WTC11 (cell line): ENCODE measurements around the gene NYAP1. TPM values are rescaled to one million over a fixed set of nuclear protein-coding genes. Genes with fewer than 3 reads are reported as not detected.

Experiments
- ATAC-seq: fragments of 200-7000 bp; cut with Tn5 transposase; 2 replicates; pipeline ENCODE4 v1.10.0; 2021; ENCODE audit warnings: mild to moderate bottlenecking, moderate library complexity
- CTCF ChIA-PET: fragments of 300-600 bp; sonication (Branson Sonifier 250); formaldehyde crosslinking; loops from one replicate; lab custom pipeline; 2021; ENCODE audit warnings: antibody characterized with exemption; lab: Charles Lee
- POLR2A ChIA-PET: fragments of 350-600 bp; sonication (Branson Sonifier 250); formaldehyde crosslinking; loops from one replicate; lab custom pipeline; 2021; ENCODE audit warnings: antibody characterized with exemption; lab: Charles Lee
- DNase-seq: peaks from one replicate; pipeline ENCODE4 v3.0.0; 2021; ENCODE audit warnings: low spot score
- H3K27ac Mint-ChIP-seq: 2 replicates; pipeline ENCODE4 v1.8.0; 2021; ENCODE audit warnings: mixed read lengths
- H3K27me3 Mint-ChIP-seq: 2 replicates; pipeline ENCODE4 v1.8.0; 2021; ENCODE audit warnings: low read depth, mild to moderate bottlenecking, moderate library complexity, mixed read lengths
- H3K36me3 Mint-ChIP-seq: 2 replicates; pipeline ENCODE4 v1.8.0; 2021; ENCODE audit warnings: mixed read lengths
- H3K4me1 Mint-ChIP-seq: 2 replicates; pipeline ENCODE4 v1.8.0; 2022; ENCODE audit warnings: mixed read lengths
- H3K4me3 Mint-ChIP-seq: 2 replicates; pipeline ENCODE4 v1.8.0; 2021; ENCODE audit warnings: mild to moderate bottlenecking, moderate library complexity, mixed read lengths
- H3K9me3 Mint-ChIP-seq: 2 replicates; pipeline ENCODE4 v1.8.0; 2021; ENCODE audit warnings: mixed read lengths
- CTCF ChIP-seq: fragments of 200-600 bp; IDR thresholded peaks from 2 replicates; pipeline ENCODE4 v1.8.0; 2022; ENCODE audit warnings: antibody characterized with exemption
- EMX1 ChIP-seq: fragments of 250-450 bp; sonication (Bioruptor Pico); IDR thresholded peaks from 2 replicates; pipeline ENCODE4 v1.8.0; 2021; ENCODE audit warnings: mild to moderate bottlenecking
- GRHL2 ChIP-seq: fragments of 250-450 bp; sonication (Bioruptor Pico); IDR thresholded peaks from 2 replicates; pipeline ENCODE4 v1.8.0; 2022; ENCODE audit warnings: mild to moderate bottlenecking, moderate library complexity; ENCODE audit not compliant: insufficient replicate concordance, severe bottlenecking
- JAZF1 ChIP-seq: fragments of 250-450 bp; sonication (Bioruptor Pico); IDR thresholded peaks from 2 replicates; pipeline ENCODE4 v1.9.0; 2021; ENCODE audit warnings: moderate library complexity, mild to moderate bottlenecking, inconsistent platforms
- JUN ChIP-seq: sonication (generic); formaldehyde crosslinking; IDR thresholded peaks from 2 replicates; pipeline ENCODE4 v1.8.0; 2023; ENCODE audit warnings: mild to moderate bottlenecking, missing genetic modification reagents
- MYBL2 ChIP-seq: sonication (generic); formaldehyde crosslinking; IDR thresholded peaks from 2 replicates; pipeline ENCODE4 v1.8.1; 2023; ENCODE audit warnings: mild to moderate bottlenecking, moderate library complexity, missing genetic modification reagents
- NFATC4 ChIP-seq: fragments of 250-450 bp; sonication (Bioruptor Pico); IDR thresholded peaks from 2 replicates; pipeline ENCODE4 v1.9.0; 2021; ENCODE audit warnings: mild to moderate bottlenecking
- NFE2L1 ChIP-seq: sonication (generic); formaldehyde crosslinking; IDR thresholded peaks from 2 replicates; pipeline ENCODE4 v1.8.1; 2023; ENCODE audit warnings: missing genetic modification reagents
- NFYB ChIP-seq: sonication (generic); formaldehyde crosslinking; conservative IDR thresholded peaks from 2 replicates; pipeline ENCODE4 v1.8.0; 2022; ENCODE audit warnings: low read depth, missing genetic modification reagents
- NR3C1 ChIP-seq: sonication (generic); formaldehyde crosslinking; conservative IDR thresholded peaks from 2 replicates; pipeline ENCODE4 v1.8.1; 2023; ENCODE audit warnings: low read depth, mild to moderate bottlenecking, missing genetic modification reagents
- PRRX2 ChIP-seq: fragments of 250-450 bp; sonication (Bioruptor Pico); IDR thresholded peaks from 2 replicates; pipeline ENCODE4 v1.8.0; 2021; ENCODE audit warnings: mild to moderate bottlenecking
- RELA ChIP-seq: sonication (generic); formaldehyde crosslinking; IDR thresholded peaks from 2 replicates; pipeline ENCODE4 v1.8.1; 2022; ENCODE audit warnings: missing genetic modification reagents, mild to moderate bottlenecking, borderline replicate concordance
- SMAD3 ChIP-seq: sonication (generic); formaldehyde crosslinking; IDR thresholded peaks from 2 replicates; pipeline ENCODE4 v1.8.0; 2022; ENCODE audit warnings: missing genetic modification reagents, mild to moderate bottlenecking, borderline replicate concordance
- TEAD1 ChIP-seq: sonication (generic); formaldehyde crosslinking; IDR thresholded peaks from 2 replicates; pipeline ENCODE4 v1.8.0; 2022; ENCODE audit warnings: mild to moderate bottlenecking, missing genetic modification reagents
- TP53 ChIP-seq: sonication (generic); formaldehyde crosslinking; IDR thresholded peaks from 2 replicates; pipeline ENCODE4 v1.8.1; 2023; ENCODE audit warnings: mild to moderate bottlenecking, missing genetic modification reagents
- ZMAT4 ChIP-seq: fragments of 250-450 bp; sonication (Bioruptor Pico); IDR thresholded peaks from 2 replicates; pipeline ENCODE4 v1.9.0; 2021; ENCODE audit warnings: mild to moderate bottlenecking
- ZNF121 ChIP-seq: sonication (generic); formaldehyde crosslinking; IDR thresholded peaks from 2 replicates; pipeline ENCODE4 v1.8.0; 2023; ENCODE audit warnings: missing genetic modification reagents
- ZNF281 ChIP-seq: sonication (generic); formaldehyde crosslinking; IDR thresholded peaks from 2 replicates; pipeline ENCODE4 v1.8.0; 2023; ENCODE audit warnings: mild to moderate bottlenecking, missing genetic modification reagents
- ZNF317 ChIP-seq: sonication (generic); formaldehyde crosslinking; IDR thresholded peaks from 2 replicates; pipeline ENCODE4 v1.8.1; 2023; ENCODE audit warnings: low read depth, mild to moderate bottlenecking, moderate library complexity, missing genetic modification reagents, borderline replicate concordance
- ZNF423 ChIP-seq: fragments of 250-450 bp; sonication (Bioruptor Pico); IDR thresholded peaks from 2 replicates; pipeline ENCODE4 v2.1.2; 2022; ENCODE audit warnings: mild to moderate bottlenecking, moderate library complexity
- ZNF671 ChIP-seq: fragments of 250-450 bp; sonication (Bioruptor Pico); IDR thresholded peaks from 2 replicates; pipeline ENCODE4 v1.8.0; 2021; ENCODE audit warnings: mild to moderate bottlenecking
- total RNA-seq: library from RNA; stranded (reverse); gene quantifications from 3 replicates; pipeline ENCODE4 v1.2.3, GENCODE V29; 2021
- TF ChIP-seq, protein P1 (sequence below): sonication (generic); formaldehyde crosslinking; IDR thresholded peaks from 2 replicates; pipeline ENCODE4 v1.8.0; 2023; ENCODE audit warnings: missing genetic modification reagents

The NYAP1 gene
- total RNA-seq, 1 experiment from 2014 or later = 6.7 TPM

DNA sequence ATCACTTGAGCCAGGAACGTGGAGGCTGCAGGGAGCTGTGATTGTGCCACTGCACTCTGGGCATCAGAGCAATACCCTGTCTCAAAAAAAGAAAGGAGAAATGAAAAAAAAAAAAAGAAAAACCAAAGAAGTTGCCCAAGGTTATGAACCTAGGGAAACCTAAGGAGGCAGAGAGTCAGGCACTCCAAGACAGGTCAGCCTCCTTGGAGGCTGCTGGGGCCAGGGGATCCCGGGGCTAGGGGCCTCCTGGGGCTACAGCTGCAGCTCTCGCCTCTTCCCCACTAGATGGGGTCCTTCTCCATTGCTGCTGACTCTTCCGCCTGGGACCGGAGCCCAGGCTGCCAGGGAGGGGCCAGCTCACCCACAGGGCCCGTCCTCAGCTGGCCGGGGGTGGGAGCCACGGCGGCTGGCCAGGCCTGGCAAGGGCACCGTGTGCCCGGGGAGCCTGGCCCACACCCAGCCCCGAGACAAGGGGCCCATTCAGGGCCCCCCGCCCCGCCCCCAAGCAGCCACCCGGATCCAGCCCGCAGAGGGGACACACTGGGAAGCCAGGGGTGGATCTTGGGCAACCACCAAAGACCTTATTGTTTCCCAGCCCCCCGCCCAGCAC, 17.9 kb upstream of the NYAP1 start:
- no peaks in the 10 kb centered on the region for H3K36me3 Mint-ChIP-seq
- POLR2A ChIA-PET = interaction anchor here (0.6 to 1.6 kb wide), 4 partner anchors 31 to 308 kb away, joined by 3 to 5 read pairs (median 4); partner anchors contain the start of gene ZCWPW1
- DNase-seq (peak; percentile 65), ATAC-seq (peak; percentile 81)
- H3K4me1 Mint-ChIP-seq = 0 out of 2 replicates have a peak, but pooled peaks cover 6% of the 10 kb centered on the region
- CTCF ChIA-PET = interaction anchor here (0.5 to 7.9 kb wide), 42 partner anchors 8 to 322 kb away, joined by 3 to 56 read pairs (median 4); partner anchors contain the start of genes AGFG2, FBXO24, LRCH4 and MOSPD3
- H3K27ac Mint-ChIP-seq = no peak overlapping the region
- no peak overlapping the region for H3K4me3 Mint-ChIP-seq
- no peaks in the 10 kb centered on the region; the same call in 1 of the 2 replicates for H3K27me3 Mint-ChIP-seq
- TF ChIP-seq ZMAT4 (no peak), MYBL2 (CRISPR knock-in tag) (no peak), ZNF423 (0 out of 2 replicates have a peak, but pooled peaks have one; percentile 24), ZNF671 (CRISPR knock-in tag) (no peak)
- H3K9me3 Mint-ChIP-seq = no peaks in the 10 kb centered on the region

DNA sequence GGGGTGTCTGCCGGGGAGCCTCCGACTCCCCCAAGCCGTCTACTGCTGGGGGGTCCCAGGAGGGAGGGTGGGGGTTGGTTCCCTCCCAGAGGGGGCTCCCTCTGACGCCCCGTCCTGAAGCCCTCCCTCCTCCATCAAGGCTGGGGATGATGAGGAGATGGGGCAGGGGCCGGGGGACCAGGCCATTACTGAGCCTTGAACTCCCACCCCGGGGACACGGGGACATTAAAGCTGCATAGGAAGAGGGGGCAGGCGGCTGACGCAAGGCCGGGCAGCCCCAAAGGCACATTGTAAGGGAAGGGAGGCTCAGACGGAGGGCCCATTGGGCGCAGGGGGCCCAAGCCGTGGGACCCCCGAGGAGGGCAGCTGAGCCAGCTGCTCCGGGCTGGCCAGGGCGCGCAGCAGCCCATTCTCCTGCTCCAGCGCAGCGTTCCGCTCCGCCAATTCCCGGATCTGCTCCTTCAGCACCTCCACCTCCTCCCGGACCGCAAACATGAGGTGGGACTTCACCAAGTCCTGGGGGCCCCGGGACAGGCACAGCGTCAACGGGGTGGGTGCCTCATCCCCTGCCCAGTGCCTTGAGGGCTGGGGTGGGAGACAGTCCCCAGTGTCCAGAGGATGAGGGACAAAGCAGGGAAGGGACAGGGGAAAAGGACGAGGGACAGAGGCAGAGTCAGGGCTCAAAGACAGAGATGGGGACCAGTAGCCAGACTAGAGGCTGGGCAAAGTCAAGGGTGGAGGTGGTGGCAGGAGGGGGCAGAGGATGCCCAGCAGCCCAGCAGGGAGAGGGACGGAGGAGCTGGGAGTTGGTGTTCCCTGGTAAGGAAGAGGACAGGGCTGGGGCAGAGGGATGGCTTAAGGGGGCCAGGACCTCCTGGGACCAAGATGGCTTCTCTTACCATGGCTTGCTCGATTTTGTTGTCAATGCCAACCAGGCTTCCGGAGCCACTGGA, 16.8 kb upstream of the NYAP1 start:
- ChIA-PET POLR2A (interaction anchor here (1.1 to 1.6 kb wide), 2 partner anchors 38 to 104 kb away, joined by 4 to 5 read pairs; partner anchors contain the start of gene ZCWPW1), CTCF (interaction anchor here (1.2 to 7.9 kb wide), 6 partner anchors 12 to 97 kb away, joined by 4 to 56 read pairs (median 16); partner anchors contain the start of gene TSC22D4)
- DNase-seq = no peak
- Mint-ChIP-seq H3K4me3 (no peak overlapping the region), H3K27ac (no peak overlapping the region), H3K9me3 (no peaks in the 10 kb centered on the region), H3K4me1 (0 out of 2 replicates have a peak, but pooled peaks cover 8% of the 10 kb centered on the region), H3K36me3 (no peaks in the 10 kb centered on the region), H3K27me3 (no peaks in the 10 kb centered on the region; the same call in 1 of the 2 replicates)
- TF ChIP-seq EMX1 (no peak), NR3C1 (CRISPR knock-in tag) (no peak), TEAD1 (no peak), JUN (CRISPR knock-in tag) (no peak), ZNF121 (CRISPR knock-in tag) (no peak), ZNF317 (no peak), SMAD3 (no peak), PRRX2 (no peak), MYBL2 (CRISPR knock-in tag) (no peak), CTCF (no peak)
- TF ChIP-seq, protein P1, sequence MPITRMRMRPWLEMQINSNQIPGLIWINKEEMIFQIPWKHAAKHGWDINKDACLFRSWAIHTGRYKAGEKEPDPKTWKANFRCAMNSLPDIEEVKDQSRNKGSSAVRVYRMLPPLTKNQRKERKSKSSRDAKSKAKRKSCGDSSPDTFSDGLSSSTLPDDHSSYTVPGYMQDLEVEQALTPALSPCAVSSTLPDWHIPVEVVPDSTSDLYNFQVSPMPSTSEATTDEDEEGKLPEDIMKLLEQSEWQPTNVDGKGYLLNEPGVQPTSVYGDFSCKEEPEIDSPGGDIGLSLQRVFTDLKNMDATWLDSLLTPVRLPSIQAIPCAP (CRISPR knock-in tag) = no peak
- ATAC-seq = no peak

- no peaks in the 10 kb centered on the region for H3K36me3 Mint-ChIP-seq
- ATAC-seq = no peak
- no peak for DNase-seq
- TF ChIP-seq JAZF1 (no peak), ZNF281 (no peak), GRHL2 (CRISPR knock-in tag) (no peak), RELA (CRISPR knock-in tag) (no peak), PRRX2 (no peak), TP53 (CRISPR knock-in tag) (no peak), NFATC4 (CRISPR knock-in tag) (no peak), NFE2L1 (CRISPR knock-in tag) (no peak), NFYB (CRISPR knock-in tag) (no peak)
- TF ChIP-seq, protein P1 (CRISPR knock-in tag) = no peak
- H3K27me3 Mint-ChIP-seq = no peaks in the 10 kb centered on the region; the same call in 1 of the 2 replicates
- H3K4me3 Mint-ChIP-seq = no peak overlapping the region
- POLR2A ChIA-PET = no interaction called here
- CTCF ChIA-PET = interaction anchor here (1.2 to 7.9 kb wide), 3 partner anchors 91 to 96 kb away, joined by 4 to 56 read pairs (median 45); no protein-coding TSS in a partner anchor
- no peak overlapping the region for H3K27ac Mint-ChIP-seq
- peaks cover 9% of the 10 kb centered on the region; the same call in 1 of the 2 replicates for H3K4me1 Mint-ChIP-seq
- H3K9me3 Mint-ChIP-seq = no peaks in the 10 kb centered on the region
These were observed 15.9 kb upstream of the NYAP1 start for GRCh38 chr7:100467638-100468373.
